CD4-positive, alpha-beta T cell treated with Interleukin-1 beta for 1 hour (primary cell): ENCODE results near the gene NRXN2.
"Not testable (repeated sequence)": the region's sequence is repeated elsewhere in the genome, so short reads cannot be mapped to it uniquely, and the experiment has no call there.

Experiments
- DNase-seq, 2 donors: peaks; one replicate each; pipeline ENCODE4 v3.0.0-alpha.2; 2020 to 2022

Gene NRXN2

DNA sequence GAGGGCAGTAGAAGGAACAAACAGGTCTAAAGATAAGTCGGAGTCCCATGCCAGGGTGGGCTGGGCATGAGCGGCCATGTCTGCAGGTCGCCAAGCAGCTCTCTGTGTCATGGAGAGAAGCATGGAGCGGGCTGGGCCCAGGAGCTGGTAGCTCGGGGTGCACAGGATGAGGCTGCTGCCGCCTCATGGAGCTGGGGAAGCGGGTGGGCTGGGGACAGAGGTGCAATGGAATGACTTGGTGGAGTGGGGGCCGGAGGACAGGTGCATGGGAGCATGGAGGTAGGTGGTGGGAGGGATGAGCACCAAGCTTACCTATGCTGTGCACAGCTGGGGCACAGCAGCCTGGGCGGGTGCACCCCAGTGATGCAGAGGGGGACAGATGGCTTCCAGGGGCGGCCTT lies 3.6 kb downstream of the NRXN2 start:
- DNase-seq, result no peak

DNA sequence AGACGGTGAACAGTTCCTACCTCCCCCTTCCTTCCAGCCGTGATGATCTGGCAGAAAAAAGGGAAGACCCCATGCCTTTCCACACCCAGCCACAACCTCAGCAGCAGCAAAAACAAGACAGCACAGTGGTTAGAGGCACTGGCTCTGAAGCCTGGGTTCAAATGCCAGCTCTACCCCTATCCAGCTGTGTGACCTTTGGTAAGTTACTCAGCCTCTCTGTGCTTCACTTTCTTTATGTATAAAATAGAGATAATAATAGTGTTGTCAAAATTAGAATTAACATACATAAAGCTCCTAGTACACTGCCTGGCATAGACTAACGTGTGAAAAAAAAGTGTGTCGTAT lies 4.2 kb downstream of the NRXN2 start:
- no peak for DNase-seq

DNA sequence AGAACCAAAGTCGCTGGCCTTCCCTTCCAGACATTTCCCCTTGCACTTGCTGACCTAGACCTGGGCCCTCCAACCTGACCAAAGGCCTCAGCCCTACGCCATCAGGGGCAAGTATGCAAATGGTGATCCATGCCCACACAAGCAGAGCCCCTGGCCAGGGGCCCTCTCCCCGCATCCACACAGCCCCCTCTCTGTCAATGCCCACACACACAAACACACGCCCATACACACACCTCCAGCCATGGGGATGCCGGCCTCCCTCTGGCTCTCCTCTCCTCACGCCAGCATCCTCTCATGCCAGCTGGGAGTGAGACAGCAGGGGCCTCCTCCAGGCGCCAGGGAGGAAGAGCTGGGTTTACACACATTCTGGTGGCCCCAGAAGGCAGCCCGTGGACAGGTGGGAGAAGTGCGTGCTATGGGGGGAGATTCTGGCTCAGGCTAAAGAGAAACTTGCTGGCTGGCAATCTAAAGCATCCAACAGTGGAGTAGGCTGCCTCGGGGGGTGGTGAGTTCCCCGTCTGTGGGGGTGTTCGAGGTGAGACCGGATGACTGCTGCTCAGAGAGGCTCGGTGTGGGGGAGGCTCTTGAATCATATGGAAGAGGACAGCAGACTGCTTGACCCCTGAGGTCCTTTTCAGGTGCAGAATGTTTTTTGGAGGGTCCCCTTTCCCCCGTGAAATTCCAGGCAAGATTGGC lies 4.8 kb downstream of the NRXN2 start:
- no peak for DNase-seq

DNA sequence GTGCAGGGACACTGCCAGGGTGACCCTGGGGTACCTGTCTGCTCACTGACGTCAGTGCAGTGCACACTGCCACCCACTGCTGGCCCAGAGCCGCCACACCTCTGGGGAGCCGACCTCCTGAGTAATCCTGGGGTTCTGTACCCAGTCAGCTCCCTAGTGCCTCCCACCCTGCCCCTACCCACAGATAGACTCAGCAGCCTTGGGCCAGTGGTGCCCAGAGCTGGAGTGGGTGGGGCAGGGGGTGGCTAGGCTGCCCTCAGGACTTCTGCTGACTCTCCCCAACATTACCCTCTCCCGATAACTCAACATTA lies 5.8 kb downstream of the NRXN2 start:
- DNase-seq, result no peak

DNA sequence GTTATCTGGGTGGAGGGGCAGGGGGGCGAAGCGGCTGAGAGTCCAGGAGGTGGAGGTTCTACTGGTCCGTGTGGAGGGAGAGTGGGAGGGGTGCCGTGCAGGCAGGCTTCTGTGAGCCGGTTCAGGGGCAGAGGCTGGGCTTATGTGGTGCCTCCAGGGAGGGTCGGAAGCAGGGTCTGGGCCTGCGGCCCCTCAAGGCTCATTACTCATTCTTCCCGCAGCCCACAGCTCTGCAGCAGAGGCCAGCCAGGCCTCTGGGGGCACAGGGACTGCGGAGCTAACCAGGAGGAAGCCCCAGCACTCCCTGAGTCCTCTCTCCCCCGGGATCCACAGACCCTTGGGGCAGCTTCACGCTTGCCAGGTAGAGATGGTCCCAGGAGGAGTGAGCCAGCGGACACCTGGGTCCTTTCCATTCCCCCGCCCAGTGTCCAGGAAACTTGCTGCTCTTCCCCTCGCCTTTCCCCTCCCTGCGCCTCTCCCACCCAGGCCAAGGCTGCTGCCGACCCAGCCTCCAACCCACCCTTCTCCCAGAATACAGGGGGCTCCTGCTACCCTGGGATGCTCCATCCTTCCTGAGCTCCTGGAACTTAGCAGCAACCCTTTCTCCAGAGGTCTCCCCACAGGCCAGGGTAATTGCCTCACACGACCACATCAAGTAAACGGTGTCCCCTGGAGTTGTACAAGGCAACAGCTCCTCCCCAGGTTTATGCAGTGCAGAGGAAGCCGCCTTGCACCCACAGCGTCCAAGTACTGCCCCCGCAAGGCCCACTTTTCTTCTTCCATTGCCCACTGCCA lies 6.3 kb downstream of the NRXN2 start:
- no peak for DNase-seq

DNA sequence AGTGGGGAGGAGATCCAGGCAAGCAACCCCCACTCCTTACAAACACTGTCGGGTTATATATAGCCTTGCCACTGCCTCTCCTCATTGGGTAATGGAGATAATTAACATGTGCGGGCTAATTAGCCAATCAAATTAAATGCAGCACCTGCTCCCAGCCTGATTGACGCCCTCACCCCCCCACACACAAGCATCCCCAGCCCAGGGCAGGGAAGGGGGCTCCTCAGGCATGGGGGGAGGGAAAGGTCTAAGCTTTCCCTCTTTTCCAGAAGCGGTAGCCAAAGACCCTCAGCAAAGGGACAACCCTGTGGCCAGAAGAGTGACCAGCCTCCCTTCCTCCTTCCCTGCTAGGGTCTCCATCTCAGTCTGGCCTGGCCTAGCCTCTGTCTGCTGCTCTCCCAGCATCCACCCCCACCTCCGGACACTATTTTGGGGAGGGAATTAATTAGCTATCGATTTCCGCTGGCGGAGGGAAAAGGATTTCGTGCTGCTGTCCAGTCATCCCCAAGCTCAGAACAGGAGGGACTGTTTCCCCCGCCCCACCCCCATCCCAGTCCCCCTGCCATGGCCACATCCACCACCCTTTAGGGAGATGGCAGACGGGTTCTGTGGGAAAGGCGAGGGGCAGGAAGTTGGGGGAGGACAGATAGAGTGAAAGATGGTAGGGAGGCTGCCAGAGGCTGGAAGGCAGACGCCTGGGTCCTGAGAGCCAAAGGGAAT lies 7.1 kb downstream of the NRXN2 start:
- no peak for DNase-seq

DNA sequence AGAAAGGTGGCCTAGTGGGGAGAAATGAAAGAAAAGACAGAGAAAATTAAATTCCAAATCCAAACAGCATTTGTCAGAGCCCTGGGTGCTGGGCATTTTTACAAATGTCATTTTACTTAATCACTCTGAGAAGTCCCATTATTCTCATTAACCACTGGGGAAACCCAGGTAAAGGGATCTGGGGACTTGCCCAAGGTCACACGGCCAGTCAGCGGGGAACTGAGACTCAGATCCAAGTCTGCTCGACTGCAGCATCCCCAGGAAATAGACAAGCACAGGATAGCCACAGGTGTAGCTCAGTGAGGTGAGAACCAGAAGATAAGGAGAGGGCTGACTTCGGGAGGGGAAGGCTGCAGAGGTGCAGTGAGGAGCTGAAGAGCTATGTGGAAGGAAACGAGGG lies 7.9 kb downstream of the NRXN2 start:
- DNase-seq, result no peak

DNA sequence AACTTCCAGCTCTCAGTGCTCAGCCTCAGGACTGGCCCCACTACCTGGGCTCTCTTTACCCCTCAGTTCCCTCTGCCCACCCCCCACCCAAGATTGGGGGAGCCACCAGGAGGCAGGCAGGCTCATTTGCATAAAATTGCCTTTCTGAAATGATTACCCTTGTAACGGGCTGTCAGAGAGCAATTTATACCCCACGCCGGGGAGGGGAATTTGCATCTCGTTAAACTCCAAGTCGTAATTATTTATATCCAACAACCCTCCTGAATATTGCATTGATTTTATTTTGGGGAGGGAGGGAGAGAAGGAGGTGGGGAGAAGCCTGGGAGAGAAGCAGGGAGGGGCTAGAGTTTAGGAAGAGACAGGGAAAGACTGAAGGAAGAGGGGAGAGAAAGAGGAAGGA lies 8.3 kb downstream of the NRXN2 start:
- no peak for DNase-seq

DNA sequence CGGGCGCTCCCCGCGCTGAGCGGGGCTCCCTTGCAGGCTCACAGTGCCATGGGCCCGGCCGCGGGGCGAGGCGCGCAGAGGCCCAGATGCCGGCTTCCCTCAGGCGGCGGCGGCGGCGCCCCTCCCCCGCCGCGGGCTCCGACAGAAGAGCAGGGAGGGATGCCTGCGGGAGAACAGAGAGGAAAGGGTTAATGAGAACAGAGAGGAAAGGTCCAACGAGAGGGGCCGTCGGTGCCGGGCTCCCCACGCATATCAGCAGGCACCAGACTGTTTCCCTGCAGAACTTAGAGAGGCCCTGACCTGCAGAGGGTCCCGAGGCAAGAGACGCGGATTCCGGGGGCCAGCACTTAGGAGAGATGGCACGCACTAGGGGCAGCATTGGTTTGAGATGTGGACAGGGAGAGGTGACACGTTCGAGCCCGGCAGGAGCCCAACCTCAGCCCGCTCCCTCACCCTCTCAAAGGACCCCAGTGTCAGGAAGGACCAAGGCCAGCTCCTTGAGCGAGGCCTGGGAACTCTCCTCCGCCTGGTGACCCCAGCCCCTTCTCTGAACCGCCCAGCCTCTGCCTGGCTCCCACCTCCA lies 9.1 kb downstream of the NRXN2 start:
- no peak for DNase-seq

DNA sequence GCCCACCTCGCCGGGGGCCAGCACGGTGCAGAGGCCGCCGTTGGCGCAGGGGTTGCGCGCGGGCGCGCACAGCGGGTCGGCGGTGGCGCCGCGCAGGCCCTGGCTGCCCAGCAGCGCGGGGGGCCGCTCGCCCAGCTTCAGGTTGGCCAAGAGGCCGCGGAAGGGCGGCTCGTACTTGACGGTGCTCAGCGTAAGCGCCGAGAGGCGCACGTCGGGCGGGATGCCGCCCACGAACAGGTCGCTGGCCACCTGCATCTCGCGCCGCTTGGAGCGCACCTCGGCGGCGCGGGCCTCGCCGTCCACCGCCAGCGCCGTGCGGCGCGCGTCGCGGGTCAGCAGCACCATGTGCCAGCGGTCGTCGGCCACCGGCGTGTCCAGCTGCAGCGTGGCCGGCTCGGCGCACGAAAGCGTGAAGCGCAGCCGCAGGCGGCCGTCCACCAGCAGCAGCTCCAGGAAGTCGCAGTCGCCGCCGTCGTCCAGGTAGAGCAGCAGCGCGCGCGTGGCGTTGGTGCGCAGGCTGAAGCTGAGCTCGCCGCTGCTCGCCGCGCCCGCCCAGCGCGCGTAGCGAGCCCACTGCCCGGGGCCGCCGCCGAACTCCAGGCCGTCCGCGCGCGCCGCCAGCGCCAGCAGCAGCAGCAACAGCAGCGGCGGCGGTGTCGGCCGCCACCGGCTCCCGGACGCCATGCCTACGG lies 9.8 kb downstream of the NRXN2 start:
- DNase-seq, result no peak

DNA sequence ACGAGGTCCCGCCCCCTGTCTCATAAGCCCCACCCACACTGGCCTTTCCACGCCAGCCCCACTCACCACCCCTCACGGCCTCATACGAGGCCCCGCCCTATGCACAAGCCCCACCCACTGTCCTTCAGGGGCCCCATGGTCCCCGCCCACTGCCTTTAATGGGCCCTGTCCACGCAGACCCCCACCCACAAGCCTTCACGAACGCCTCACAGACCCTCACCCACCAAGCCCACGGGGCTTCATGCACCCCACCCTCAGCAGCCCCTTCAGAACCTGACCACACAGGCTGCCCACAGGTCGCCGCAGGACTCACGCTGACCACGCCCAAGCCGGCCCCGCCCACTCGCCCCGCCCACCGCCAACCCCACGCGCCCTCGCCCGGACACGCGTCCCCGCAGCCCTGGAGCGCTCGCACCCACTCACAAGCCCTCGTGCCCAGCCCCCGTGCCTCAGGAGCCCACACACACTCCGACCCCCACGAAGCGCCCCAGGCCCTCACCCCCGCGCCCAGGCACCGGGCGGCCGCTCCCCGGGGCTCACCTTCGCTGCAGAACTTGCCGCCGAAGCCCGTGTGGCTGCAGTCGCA lies 10.5 kb downstream of the NRXN2 start:
- no peak for DNase-seq

DNA sequence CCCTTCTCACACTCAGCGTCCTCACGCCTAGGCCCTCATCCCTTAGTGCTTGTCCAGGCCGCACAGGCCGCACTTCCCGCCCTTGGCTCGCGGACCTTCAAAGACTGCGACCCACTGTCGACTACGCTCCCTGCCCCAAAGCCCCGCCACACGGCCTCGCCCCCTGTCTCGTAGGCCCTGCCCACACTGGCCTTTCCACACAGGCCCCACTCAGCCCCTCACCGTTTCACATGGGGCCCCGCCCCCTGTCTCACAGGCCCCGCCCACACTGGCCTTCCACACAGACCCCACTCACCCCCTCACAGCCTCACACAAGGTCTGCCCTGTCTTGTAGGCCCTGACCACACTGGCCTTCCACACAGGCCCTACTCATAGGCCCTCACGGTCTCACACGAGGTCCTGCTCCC lies 11.0 kb downstream of the NRXN2 start:
- DNase-seq, result no peak

DNA sequence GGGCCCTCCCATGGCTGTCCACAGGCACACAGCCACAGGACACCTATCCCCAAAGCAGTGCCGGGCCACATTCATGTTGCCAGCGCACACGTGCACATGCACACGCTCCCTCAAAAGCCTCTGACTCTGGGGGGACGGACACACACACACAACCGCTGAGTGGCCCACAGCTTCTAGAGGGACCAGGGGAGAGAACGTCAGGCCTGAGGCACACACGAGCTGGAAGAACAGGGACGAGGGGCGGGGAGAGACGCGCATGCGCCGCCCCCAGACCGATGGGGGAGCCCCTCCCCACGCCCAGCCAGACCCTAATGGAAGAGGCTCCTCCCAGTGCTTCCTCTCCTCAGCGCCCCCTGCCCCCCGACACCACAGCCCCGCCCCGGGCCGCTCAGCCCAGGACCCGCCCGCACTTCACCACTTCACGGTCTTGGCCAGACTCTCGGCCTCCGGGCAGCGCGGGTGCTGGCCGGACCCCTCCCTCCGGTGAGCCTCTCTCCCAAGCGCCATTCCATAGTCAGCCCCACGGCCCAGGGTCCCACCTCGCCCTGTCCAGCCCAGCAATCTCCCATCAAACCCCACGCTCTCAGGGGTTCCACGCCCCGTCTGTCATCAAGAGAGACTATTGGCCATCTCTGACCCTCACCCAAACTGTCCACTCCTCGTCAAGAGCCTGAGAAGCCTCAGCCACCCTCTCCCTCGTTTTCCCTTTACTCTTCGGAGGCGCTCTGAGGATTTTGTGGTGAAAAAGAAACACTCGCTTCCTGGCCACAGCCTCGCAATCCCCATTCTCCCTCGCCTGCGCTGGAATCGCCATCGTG lies 11.7 kb downstream of the NRXN2 start:
- DNase-seq, result no peak

DNA sequence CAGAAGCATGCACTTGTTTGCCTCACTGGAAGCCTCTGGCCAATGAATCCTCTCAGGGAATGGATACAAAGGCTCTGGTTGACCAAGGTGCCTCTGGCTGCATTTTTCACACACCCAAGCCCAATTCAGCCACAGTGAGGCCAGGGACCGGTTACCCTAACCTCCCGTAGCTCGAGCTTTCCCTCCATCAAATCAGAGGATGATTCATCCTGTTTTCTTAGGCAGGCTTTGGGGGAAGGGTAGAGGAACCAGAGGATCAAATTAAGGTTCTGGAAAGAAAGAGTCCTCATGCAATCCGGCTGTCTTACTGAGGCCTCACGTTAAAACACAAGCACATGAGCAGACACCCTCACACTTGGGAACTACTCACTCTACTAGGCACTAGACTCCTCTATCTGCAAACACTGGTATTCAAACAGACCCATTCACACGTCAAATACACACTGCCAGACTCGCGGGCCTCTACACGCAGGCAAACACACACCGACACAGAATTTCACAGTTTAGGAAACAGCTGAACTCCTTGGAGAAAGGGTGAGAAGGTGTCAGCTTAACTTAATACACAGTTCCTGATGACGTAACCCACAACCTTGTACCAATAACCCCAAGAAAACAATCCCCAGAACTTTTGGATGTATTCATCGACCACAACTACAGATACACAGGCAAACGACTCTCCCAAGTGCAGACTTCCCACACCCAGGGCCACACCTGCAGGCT lies 12.4 kb downstream of the NRXN2 start:
- DNase-seq, result no peak

DNA sequence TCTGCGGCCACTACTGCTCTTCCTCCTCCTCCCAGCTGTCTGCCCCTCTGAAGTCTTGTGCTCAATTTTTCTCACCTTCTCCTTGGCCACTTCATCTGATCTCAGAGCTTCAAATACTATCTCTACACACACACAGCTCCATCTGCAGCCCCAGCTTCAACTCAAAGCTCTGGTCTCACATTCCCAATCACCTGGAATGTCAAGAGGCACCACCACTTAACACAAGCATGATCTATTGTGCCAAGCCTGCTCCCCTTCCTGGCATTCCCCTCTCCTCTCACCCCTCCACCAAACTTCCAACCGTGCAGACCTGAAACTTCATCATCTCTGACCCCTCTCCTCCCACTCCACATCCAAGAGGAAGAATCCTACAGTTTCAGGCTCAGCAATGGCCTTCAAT lies 17.5 kb downstream of the NRXN2 start:
- no peak for DNase-seq

DNA sequence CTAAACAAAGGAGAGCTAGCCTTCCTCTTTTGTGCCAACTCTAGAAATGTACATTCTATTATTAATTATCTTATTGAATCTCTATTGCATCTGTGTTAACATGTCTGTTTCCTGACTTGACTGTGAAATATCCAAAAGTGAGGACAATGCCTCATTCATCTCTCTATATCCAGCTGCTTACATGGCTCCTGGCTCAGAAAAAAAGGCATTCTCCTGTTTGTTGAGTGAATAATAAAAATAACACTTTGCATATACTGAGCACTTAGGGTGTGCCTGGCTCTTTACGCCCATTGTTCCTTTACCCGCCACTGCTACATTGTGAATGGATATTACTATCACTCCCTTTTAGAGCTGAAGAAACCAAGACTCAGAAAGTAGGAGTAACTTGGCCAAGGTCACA lies 19.9 kb downstream of the NRXN2 start:
- no peak for DNase-seq

DNA sequence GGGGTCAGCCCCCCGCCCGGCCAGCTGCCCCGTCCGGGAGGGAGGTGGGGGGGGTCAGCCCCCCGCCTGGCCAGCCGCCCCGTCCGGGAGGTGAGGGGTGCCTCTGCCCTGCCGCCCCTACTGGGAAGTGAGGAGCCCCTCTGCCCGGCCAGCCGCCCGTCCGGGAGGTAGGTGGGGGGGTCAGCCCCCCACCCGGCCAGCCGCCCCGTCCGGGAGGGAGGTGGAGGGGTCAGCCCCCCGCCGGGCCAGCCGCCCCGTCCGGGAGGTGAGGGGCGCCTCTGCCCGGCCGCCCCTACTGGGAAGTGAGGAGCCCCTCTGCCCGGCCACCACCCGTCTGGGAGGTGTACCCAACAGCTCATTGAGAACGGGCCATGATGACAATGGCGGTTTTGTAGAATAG lies 21.0 kb downstream of the NRXN2 start:
- not testable (repeated sequence) for DNase-seq

DNA sequence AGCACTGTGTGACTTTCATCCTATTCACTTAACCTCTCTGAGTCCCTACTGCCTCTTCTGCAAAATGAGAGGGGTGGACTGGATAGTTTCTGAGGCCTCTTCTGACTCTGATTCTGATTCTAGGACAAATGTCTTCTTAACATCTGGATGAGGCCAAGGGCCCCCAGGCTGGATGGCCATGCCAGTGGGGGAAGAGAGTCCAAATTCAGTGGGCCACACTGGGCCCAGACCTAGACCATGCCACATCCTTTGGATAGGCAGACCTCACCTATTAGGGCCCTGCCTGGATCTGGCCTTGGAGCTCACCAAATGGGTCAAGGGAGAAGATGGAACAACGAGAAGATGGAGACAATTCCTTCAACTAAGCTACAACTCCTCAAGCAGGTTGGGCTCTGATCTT lies 24.6 kb downstream of the NRXN2 start:
- no peak for DNase-seq

DNA sequence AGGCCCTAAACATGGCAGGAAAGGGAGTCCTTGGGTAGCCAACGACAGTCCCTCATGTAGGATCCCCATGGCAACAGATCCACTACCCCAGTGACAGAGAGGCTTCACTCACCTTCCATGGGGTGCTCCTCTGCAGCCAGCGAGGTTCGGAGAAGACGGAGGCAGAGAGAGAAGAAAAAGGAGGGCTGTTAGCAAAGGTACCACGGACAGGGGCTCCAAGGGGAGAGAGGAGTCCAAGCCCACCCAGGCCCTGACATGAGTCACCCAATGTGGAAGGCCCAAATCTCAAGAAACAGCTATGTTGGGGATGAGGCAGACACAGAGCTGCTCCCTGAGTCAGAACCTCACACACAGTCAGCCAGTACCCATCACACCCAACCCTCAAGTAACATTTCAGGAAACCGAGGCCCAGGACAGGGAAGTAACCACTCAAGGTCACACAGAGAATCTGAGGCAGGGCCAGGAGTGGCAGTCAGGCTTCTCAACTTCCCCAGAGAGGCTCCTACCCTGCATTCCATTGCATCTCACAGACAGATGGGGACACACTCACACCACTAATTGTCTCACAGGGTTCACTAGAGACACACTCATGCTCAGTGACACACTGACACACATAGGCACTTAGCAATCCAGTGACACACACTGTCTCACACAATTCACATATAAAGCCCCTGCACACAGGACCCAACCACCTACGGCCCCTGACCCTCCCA lies 25.2 kb downstream of the NRXN2 start:
- DNase-seq, result no peak

DNA sequence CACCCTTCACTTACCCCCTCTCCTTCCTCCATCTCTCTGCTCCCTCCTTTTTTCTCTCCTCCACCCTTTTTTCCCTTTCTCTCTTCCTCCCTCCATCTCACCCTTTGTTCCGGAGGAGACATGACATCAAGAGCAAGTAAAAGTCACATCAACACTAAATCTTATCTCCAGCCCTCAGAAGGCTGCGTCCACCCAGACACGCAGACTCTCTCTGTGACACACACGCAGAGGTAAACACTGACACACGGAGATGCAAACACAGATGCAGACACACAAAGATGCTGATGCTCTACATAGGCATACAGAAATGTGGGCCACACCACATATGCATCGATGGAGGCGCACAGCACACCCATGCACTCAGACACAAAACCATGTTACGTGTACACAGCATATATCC lies 27.0 kb downstream of the NRXN2 start:
- no peak for DNase-seq

DNA sequence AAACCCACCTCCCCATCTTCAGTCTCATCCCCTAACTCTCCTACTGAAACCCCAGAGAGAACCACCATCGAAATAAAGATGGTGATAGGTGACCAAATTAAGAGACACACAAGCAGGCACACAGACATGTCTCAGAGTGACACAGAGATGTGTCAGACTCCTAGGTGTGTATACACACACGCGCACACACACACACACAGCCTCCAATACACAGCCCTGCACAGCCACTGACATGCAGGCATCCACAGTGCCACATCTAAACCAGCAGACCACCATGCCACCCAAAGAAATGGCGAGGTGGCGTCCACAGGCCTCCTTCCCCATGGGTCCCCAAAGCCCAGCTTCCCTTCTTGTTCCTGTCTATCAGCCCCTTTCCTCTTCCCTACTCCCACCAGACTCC lies 27.4 kb downstream of the NRXN2 start:
- no peak for DNase-seq
